BE2C (cell line): ENCODE measurements around the gene PARD3B.

Experiments used
- DNase-seq: peaks from one replicate; pipeline ENCODE4 v3.0.0-alpha.2; 2020
- H3K27me3 ChIP-seq: fragments of 250-450 bp; sonication (Bioruptor Pico); 2 replicates; pipeline ENCODE4 v1.5.1; 2020; ENCODE audit warnings: mild to moderate bottlenecking
- H3K36me3 ChIP-seq: fragments of 250-450 bp; sonication (Bioruptor Pico); 2 replicates; pipeline ENCODE4 v1.5.1; 2020; ENCODE audit warnings: mild to moderate bottlenecking
- H3K4me1 ChIP-seq: fragments of 250-450 bp; sonication (Bioruptor Pico); 2 replicates; pipeline ENCODE4 v1.5.1; 2020
- H3K4me3 ChIP-seq: 2 replicates; pipeline ENCODE4 v1.5.1; 2011; ENCODE audit warnings: low read depth, low read length
- H3K9me3 ChIP-seq: fragments of 250-450 bp; sonication (Bioruptor Pico); 2 replicates; pipeline ENCODE4 v1.5.1; 2020
- TF ChIP-seq, protein P1 (sequence below): IDR thresholded peaks from 2 replicates; pipeline ENCODE4 v1.5.1; 2012; ENCODE audit warnings: mild to moderate bottlenecking, low read depth, low read length

The PARD3B gene

DNA sequence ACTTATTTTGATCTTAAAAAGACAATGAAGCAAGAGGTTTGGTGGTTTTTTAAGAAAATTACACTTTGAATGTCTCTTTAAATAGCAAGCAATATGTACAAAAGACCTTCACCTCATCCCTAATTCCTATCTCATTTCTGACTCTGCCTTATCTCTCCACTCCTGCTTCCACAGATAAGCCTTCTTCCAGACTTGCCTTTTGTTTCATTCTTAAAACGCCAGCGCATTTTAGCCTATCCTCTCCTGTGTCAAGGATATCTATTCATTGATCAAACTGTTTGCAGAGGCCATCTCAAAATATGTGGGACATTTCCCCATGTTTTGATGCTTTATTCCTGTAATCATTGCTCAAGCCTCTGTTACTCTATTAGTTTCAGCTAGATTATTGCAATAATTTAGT lies 562.5 kb downstream of the PARD3B start:
- H3K27me3 ChIP-seq, result no peaks in the 10 kb centered on the region
- H3K4me3 ChIP-seq, result no peak overlapping the region
- no peaks in the 10 kb centered on the region for H3K36me3 ChIP-seq
- H3K9me3 ChIP-seq, result no peaks in the 10 kb centered on the region
- TF ChIP-seq, protein P1, sequence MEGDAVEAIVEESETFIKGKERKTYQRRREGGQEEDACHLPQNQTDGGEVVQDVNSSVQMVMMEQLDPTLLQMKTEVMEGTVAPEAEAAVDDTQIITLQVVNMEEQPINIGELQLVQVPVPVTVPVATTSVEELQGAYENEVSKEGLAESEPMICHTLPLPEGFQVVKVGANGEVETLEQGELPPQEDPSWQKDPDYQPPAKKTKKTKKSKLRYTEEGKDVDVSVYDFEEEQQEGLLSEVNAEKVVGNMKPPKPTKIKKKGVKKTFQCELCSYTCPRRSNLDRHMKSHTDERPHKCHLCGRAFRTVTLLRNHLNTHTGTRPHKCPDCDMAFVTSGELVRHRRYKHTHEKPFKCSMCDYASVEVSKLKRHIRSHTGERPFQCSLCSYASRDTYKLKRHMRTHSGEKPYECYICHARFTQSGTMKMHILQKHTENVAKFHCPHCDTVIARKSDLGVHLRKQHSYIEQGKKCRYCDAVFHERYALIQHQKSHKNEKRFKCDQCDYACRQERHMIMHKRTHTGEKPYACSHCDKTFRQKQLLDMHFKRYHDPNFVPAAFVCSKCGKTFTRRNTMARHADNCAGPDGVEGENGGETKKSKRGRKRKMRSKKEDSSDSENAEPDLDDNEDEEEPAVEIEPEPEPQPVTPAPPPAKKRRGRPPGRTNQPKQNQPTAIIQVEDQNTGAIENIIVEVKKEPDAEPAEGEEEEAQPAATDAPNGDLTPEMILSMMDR, result no peak
- H3K4me1 ChIP-seq, result peaks cover 11% of the 10 kb centered on the region
- DNase-seq, result no peak

DNA sequence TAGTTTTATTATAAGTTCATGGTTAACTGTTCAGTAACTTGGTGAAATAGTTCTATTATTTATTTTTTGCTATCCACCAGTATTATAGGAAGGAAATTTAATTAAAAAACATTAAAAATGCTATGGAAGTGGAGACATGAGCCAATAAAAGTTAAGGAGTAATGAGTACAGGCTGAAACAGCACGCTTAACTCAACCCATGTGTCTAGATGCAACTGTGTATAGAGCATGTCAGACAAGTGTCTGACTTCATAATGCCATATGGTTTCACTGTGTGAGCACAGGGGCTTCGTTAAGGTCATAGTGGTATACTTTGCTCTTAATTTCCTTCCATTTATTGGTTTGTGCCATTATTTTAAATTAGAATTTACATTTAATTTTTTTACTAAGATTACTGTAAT lies 570.2 kb downstream of the PARD3B start:
- H3K4me3 ChIP-seq, result no peak overlapping the region
- H3K9me3 ChIP-seq, result no peaks in the 10 kb centered on the region
- DNase-seq, result no peak
- H3K27me3 ChIP-seq, result no peaks in the 10 kb centered on the region
- no peaks in the 10 kb centered on the region for H3K36me3 ChIP-seq
- H3K4me1 ChIP-seq, result peaks cover 4% of the 10 kb centered on the region; the same call in 1 of the 2 replicates
- TF ChIP-seq, protein P1, result no peak

DNA sequence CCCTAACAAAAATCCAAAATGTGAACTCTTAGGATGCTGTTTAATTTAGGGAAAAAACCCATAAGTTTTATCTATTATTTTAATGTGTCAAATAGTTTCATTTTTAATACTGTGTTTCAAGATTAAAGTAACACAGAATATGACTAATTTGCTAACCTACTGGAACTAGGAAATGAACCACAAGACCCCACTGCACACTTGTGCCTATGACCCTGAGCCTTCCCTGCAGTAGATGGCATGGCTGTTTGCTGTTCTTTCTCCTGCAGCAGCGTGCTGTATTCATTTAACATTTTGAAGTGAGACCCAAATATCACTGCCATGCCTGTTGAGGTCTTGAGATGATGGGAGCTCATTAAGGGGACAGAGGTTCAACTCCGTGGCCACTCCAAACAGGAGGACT lies 571.9 kb downstream of the PARD3B start:
- no peak for DNase-seq
- peaks cover 4% of the 10 kb centered on the region; the same call in 1 of the 2 replicates for H3K4me1 ChIP-seq
- no peaks in the 10 kb centered on the region for H3K27me3 ChIP-seq
- H3K9me3 ChIP-seq, result no peaks in the 10 kb centered on the region
- no peak overlapping the region for H3K4me3 ChIP-seq
- TF ChIP-seq, protein P1, result no peak
- H3K36me3 ChIP-seq, result no peaks in the 10 kb centered on the region

DNA sequence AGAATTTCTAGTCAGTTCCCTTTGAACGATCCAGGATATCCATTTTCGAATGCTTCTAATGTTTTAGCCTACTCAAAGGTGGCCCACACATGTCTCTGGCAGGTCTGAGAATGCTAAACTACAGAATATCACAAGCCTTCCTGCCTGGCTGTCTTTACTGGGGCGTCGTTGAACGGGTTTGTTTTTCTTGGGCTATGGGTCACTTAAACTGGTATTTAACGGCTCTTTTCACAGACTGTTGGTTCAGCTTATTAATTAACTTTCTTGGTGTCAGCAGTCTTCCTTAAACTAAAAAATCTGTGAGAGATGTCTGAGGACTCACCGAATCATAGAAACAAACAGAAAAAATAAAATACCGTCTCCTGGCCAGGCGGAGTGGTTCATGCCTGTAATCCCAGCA lies 573.9 kb downstream of the PARD3B start:
- Histone ChIP-seq H3K4me1 (peaks cover 4% of the 10 kb centered on the region; the same call in 1 of the 2 replicates), H3K36me3 (no peaks in the 10 kb centered on the region)
- TF ChIP-seq, protein P1, result no peak

DNA sequence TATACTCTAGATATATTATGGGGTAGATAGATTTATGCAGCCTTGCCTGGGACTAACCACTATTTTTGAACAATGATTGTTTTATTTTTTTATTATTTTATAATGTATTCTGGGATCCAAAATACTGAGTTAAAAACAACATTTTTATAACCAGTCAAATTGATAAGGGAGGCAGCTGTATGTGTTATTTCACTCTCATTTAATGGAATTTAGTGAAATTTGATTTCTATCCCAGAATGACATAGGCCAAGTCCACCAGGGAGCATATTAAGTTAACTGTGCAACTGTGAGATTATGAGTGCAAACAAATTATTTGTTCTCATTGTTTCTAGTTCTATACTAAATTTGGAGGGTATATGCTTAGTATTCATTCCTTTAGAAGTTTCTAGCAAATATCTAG lies 583.5 kb downstream of the PARD3B start:
- Histone ChIP-seq H3K9me3 (no peaks in the 10 kb centered on the region), H3K27me3 (no peaks in the 10 kb centered on the region), H3K36me3 (no peaks in the 10 kb centered on the region), H3K4me1 (peaks cover 1% of the 10 kb centered on the region; the same call in 1 of the 2 replicates), H3K4me3 (no peak overlapping the region)
- DNase-seq, result no peak
- TF ChIP-seq, protein P1, result no peak

More for the DNA sequence above, 573.9 kb downstream of the PARD3B start:
- no peak for DNase-seq
- Histone ChIP-seq H3K27me3 (no peaks in the 10 kb centered on the region), H3K4me3 (no peak overlapping the region), H3K9me3 (no peaks in the 10 kb centered on the region)

DNA sequence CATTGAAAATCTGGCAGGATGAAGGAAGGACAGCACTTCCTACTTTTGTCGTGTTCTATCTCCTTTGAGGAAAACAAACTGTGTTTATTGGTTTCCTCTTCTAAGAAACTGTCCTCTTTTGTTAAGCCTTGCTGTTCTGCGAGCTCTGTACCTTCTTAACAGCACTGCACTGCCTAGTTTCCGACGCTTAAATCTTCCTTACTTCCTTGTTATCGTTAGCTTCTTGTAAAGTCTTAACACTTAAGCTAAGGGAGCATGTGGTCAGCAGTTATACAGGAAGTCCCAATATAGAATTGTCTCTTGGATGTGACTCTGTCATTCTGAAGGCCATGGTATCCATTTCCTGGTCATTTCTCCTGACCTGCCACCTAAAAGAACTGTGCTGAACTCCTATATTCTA lies 584.3 kb downstream of the PARD3B start:
- no peak overlapping the region for H3K4me3 ChIP-seq
- no peaks in the 10 kb centered on the region for H3K27me3 ChIP-seq
- no peaks in the 10 kb centered on the region for H3K9me3 ChIP-seq
- TF ChIP-seq, protein P1, result no peak
- peaks cover 5% of the 10 kb centered on the region; the same call in 1 of the 2 replicates for H3K4me1 ChIP-seq
- H3K36me3 ChIP-seq, result no peaks in the 10 kb centered on the region
- no peak for DNase-seq
